CD4-positive, CD25-positive, alpha-beta regulatory T cell (primary cell): ENCODE data around the gene INO80. TPM values are rescaled to one million over a fixed set of nuclear protein-coding genes. Genes with fewer than 3 reads are reported as not detected.

ENCODE experiments used
- ATAC-seq, 2 donors: fragments of 150-1000 bp; cut with Tn5 transposase; one replicate each; pipeline ENCODE4 v1.10.0; 2021; ENCODE audit warnings: low read depth in 2 of 2, moderate number of reproducible peaks in 2 of 2, moderate library complexity in 1 of 2
- DNase-seq, 3 donors: peaks; one replicate each; pipeline versions ENCODE4 v3.0.0 to v3.0.0-alpha.2; 2012 to 2022; ENCODE audit warnings: mixed read lengths in 1 of 3
- H3K27ac ChIP-seq: one replicate; pipeline ENCODE4 v1.7.0; 2013; ENCODE audit warnings: mild to moderate bottlenecking, low read length; ENCODE audit not compliant: insufficient read depth, poor library complexity, severe bottlenecking
- H3K27me3 ChIP-seq: one replicate; pipeline ENCODE4 v1.7.0; 2013; ENCODE audit warnings: low read length; ENCODE audit not compliant: control insufficient read depth, insufficient read depth
- H3K36me3 ChIP-seq: one replicate; pipeline ENCODE4 v1.7.0; 2013; ENCODE audit warnings: mild to moderate bottlenecking, low read length, moderate library complexity; ENCODE audit not compliant: control insufficient read depth, insufficient read depth
- H3K4me1 ChIP-seq: 2 replicates; pipeline ENCODE4 v1.7.0; 2013; ENCODE audit warnings: mild to moderate bottlenecking, low read length; ENCODE audit not compliant: insufficient read depth, control insufficient read depth, poor library complexity, severe bottlenecking
- H3K4me3 ChIP-seq: one replicate; pipeline ENCODE4 v1.7.0; 2013; ENCODE audit warnings: low read depth, mild to moderate bottlenecking, low read length, moderate library complexity
- H3K9me3 ChIP-seq, 2 experiments: 1 replicate in 1 of 2; 2 replicates in 1 of 2; pipeline ENCODE4 v1.7.0; 2013; ENCODE audit warnings: low read length in 2 of 2, mild to moderate bottlenecking in 1 of 2, moderate library complexity in 1 of 2; ENCODE audit not compliant: control insufficient read depth in 2 of 2
- H3K27ac Mint-ChIP-seq, 3 donors: one replicate each; pipeline ENCODE4 v1.8.0; 2020 to 2022; ENCODE audit warnings: mild to moderate bottlenecking in 3 of 3, mixed read lengths in 3 of 3, moderate library complexity in 2 of 3
- H3K27me3 Mint-ChIP-seq: one replicate; pipeline ENCODE4 v1.8.0; 2022; ENCODE audit warnings: mild to moderate bottlenecking, mixed read lengths
- H3K36me3 Mint-ChIP-seq: one replicate; pipeline ENCODE4 v1.8.0; 2020; ENCODE audit warnings: mixed read lengths
- H3K4me1 Mint-ChIP-seq, 4 donors: one replicate each; pipeline ENCODE4 v1.8.0; 2020 to 2022; ENCODE audit warnings: mixed read lengths in 4 of 4, mild to moderate bottlenecking in 1 of 4
- H3K4me3 Mint-ChIP-seq, 4 donors: one replicate each; pipeline ENCODE4 v1.8.0; 2020 to 2022; ENCODE audit warnings: mild to moderate bottlenecking in 4 of 4, mixed read lengths in 4 of 4, moderate library complexity in 3 of 4
- H3K9me3 Mint-ChIP-seq, 7 donors: one replicate each; pipeline ENCODE4 v1.8.0; 2020 to 2022; ENCODE audit warnings: mixed read lengths in 7 of 7, mild to moderate bottlenecking in 3 of 7, moderate library complexity in 2 of 7
- polyA plus RNA-seq, 4 donors: library from polyadenylated mRNA; unstranded; fragments of 300-500 nt; fragmentation: Illumina TruSeq; gene quantifications; one replicate each; pipeline ENCODE4 v1.2.3, GENCODE V29; 2021
- total RNA-seq: library from RNA; stranded (reverse); gene quantifications from one replicate; pipeline ENCODE4 v1.2.3, GENCODE V29; 2022

The INO80 gene
- total and polyA plus RNA-seq, 5 donors from 2014 or later = 3.0 to 36.1 (median 3.8) TPM

DNA sequence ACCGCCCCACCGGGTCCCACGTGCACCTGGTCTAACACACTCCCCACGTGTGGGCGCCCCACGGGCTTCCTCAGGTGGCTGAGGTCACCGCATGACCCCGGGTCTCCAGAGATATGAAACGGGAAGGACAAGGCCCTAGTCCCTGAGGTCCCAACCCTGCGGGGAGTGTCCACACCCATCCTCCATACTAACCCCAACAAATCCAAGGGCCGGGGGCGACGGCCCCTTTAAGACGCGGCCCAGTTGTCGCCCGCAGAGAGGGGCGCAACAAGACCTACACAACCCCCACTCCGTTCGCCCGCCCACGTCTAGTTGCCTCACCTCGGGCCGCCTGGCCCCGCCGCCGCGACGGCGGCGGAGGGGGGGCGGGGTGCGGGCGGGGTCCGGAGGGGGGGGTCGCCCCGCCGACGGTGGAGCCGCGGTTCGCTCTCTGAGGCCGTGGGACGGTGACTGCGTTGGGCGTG lies 396 bp downstream of the INO80 start:
- no peaks in the 10 kb centered on the region for H3K27me3 ChIP-seq
- no peaks in the 10 kb centered on the region for H3K9me3 ChIP-seq
- H3K4me3 ChIP-seq = peak overlapping the region; percentile 90
- Mint-ChIP-seq H3K4me1 (peaks cover 2 to 45% (median 20%) of the 10 kb centered on the region in 4 donors), H3K36me3 (no peaks in the 10 kb centered on the region), H3K27me3 (peaks cover 4% of the 10 kb centered on the region), H3K9me3 (peaks cover 0 to 2% (median 0%) of the 10 kb centered on the region in 7 donors), H3K27ac (peak overlapping the region; percentile 93 to 100 (median 96)), H3K4me3 (peak overlapping the region; percentile 96 to 99 (median 98))
- H3K4me1 ChIP-seq = peaks cover 27% of the 10 kb centered on the region
- H3K27ac ChIP-seq = peak overlapping the region; percentile 92
- DNase-seq (peak; percentile 67 to 83 (median 70)), ATAC-seq (peak; percentile 54 to 59)
- H3K36me3 ChIP-seq = no peaks in the 10 kb centered on the region

DNA sequence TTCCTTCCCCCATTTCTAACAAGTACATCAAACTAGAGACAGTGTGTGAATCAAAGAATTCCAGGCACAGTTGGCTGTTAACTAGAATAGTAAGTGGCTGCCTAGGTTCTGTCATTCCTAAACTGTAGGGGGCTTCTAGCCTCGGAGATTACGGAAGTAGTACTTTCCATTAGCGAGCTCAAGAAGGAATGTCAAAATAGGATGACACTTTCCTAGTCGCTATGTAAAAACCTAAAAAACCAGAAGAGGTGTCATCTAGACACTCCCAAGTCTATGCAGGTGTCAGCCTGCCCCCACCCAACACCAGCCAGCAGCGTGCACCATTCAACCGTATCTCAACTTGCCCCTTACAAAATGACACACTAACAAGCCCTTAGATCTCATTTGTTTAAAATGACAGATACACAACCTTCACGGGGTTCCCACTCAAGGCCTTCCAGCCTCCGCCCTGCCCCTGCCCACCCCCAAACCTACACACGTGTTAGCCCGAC lies 874 bp downstream of the INO80 start:
- Mint-ChIP-seq H3K27ac (peak overlapping the region; percentile 93 to 97 (median 96)), H3K9me3 (peaks cover 0 to 2% (median 0%) of the 10 kb centered on the region in 7 donors), H3K4me1 (peaks cover 2 to 45% (median 20%) of the 10 kb centered on the region in 4 donors), H3K36me3 (no peaks in the 10 kb centered on the region), H3K4me3 (peak overlapping the region; percentile 94 to 98 (median 96)), H3K27me3 (peaks cover 4% of the 10 kb centered on the region)
- H3K4me1 ChIP-seq = peaks cover 30% of the 10 kb centered on the region
- H3K27ac ChIP-seq = peak overlapping the region; percentile 92
- H3K4me3 ChIP-seq = peak overlapping the region; percentile 90
- DNase-seq = no peak
- H3K27me3 ChIP-seq = no peaks in the 10 kb centered on the region
- H3K9me3 ChIP-seq = no peaks in the 10 kb centered on the region
- no peaks in the 10 kb centered on the region for H3K36me3 ChIP-seq
- no peak for ATAC-seq

- no peaks in the 10 kb centered on the region for H3K9me3 Mint-ChIP-seq
- no peak for DNase-seq
- H3K27ac Mint-ChIP-seq = peak overlapping the region in 2 of 3 donors; percentile 27 to 56
Observed at GRCh38 chr15:41106947-41107346, 9.1 kb downstream of the INO80 start.

DNA sequence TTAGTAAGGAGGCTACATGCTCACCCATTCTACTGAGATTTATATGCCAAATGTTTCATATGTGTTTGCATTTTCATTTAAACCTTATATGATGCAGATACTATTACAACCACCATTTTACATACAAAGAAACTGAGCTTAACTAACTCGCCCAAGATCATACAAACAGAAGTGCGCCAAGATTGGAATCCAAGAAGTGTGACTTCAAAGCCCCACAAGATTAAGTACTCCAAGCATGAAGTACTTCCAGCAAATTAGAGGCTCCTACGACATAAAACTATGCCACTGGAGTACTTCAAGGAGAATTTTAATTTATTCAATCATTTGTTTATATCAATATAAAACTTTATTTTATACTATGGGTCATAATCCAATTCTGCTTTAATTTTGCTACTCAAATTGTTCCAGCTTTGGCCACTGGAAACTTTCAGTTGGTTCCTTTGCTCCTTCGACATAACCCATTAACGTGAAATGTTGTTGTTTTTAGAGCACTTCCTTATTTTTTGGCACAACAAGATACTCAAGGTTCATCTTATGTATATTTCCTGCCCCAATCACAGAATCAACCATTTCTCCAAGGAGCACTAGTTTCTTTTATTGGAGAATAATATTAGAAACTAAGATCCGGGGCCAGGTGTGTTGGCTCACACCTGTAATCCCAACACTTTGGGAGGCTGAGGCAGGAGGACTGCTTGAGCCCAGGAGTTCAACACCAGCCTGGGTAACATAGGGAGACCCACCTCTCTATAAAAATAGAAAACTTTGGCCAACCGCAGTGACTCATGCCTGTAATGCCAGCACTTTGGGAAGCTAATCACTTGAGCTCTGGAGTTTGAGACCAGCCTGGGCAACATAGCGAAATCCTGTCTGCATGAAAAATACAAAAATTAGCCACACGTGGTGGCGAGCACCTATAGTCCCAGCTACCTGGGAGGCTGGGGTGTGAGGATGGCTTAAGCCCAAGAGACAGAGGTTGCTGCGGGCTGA lies 10.4 kb downstream of the INO80 start:
- H3K4me1 Mint-ChIP-seq = peaks cover 15 to 32% (median 26%) of the 10 kb centered on the region in 4 donors
- ATAC-seq = no peak

More at GRCh38 chr15:41106947-41107346, 9.1 kb downstream of the INO80 start:
- Mint-ChIP-seq H3K4me1 (peaks cover 10 to 30% (median 24%) of the 10 kb centered on the region in 4 donors), H3K36me3 (peaks cover 10% of the 10 kb centered on the region), H3K4me3 (no peak overlapping the region), H3K27me3 (no peaks in the 10 kb centered on the region)
- Histone ChIP-seq H3K36me3 (no peaks in the 10 kb centered on the region), H3K9me3 (no peaks in the 10 kb centered on the region), H3K27me3 (no peaks in the 10 kb centered on the region), H3K27ac (no peak overlapping the region), H3K4me3 (no peak overlapping the region), H3K4me1 (peaks cover 9% of the 10 kb centered on the region)
- ATAC-seq = no peak

GRCh38 chr15:41104234-41104633 lies 11.8 kb downstream of the INO80 start:
- Mint-ChIP-seq H3K4me1 (peaks cover 15 to 42% (median 27%) of the 10 kb centered on the region in 4 donors), H3K9me3 (no peaks in the 10 kb centered on the region), H3K27ac (no peak overlapping the region), H3K27me3 (no peaks in the 10 kb centered on the region), H3K4me3 (no peak overlapping the region), H3K36me3 (peaks cover 18% of the 10 kb centered on the region)
- Histone ChIP-seq H3K4me3 (no peak overlapping the region), H3K4me1 (no peaks in the 10 kb centered on the region), H3K9me3 (no peaks in the 10 kb centered on the region), H3K36me3 (no peaks in the 10 kb centered on the region), H3K27me3 (no peaks in the 10 kb centered on the region), H3K27ac (no peak overlapping the region)
- no peak for ATAC-seq
- no peak for DNase-seq

More for the DNA sequence above, 10.4 kb downstream of the INO80 start:
- H3K9me3 Mint-ChIP-seq = no peaks in the 10 kb centered on the region
- H3K36me3 Mint-ChIP-seq = peaks cover 14% of the 10 kb centered on the region
- no peak overlapping the region for H3K27ac Mint-ChIP-seq
- Histone ChIP-seq H3K27me3 (no peaks in the 10 kb centered on the region), H3K27ac (no peak overlapping the region), H3K4me3 (no peak overlapping the region), H3K36me3 (no peaks in the 10 kb centered on the region), H3K4me1 (peaks cover 3% of the 10 kb centered on the region), H3K9me3 (no peaks in the 10 kb centered on the region)
- no peak for DNase-seq
- no peak overlapping the region for H3K4me3 Mint-ChIP-seq
- no peaks in the 10 kb centered on the region for H3K27me3 Mint-ChIP-seq

DNA sequence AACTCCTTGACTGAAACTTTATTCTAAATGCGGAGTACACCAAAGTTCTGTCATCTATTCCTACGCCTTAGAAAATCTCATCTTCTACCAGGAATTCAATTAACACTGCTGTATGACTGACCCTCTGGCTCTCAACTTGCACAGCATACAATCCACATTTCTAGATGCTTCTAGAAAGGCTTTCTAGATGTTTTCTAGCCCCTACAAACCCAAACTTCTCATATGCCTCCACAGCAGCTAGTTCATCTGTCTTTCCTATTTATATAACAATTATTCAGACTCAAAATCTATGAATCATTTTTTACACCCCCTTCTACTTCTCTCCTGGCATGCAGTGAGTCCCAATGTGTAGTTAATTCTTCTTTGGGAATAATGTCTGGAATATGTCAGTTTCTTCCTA lies 13.2 kb downstream of the INO80 start:
- Mint-ChIP-seq H3K36me3 (peaks cover 12% of the 10 kb centered on the region), H3K4me3 (no peak overlapping the region), H3K27ac (peak overlapping the region in 1 of 3 donors; percentile 46), H3K27me3 (no peaks in the 10 kb centered on the region), H3K9me3 (no peaks in the 10 kb centered on the region), H3K4me1 (peaks cover 15 to 34% (median 23%) of the 10 kb centered on the region in 4 donors)
- Histone ChIP-seq H3K4me3 (no peak overlapping the region), H3K36me3 (no peaks in the 10 kb centered on the region), H3K4me1 (no peaks in the 10 kb centered on the region), H3K9me3 (no peaks in the 10 kb centered on the region), H3K27me3 (no peaks in the 10 kb centered on the region), H3K27ac (no peak overlapping the region)
- ATAC-seq = no peak
- DNase-seq = no peak

DNA sequence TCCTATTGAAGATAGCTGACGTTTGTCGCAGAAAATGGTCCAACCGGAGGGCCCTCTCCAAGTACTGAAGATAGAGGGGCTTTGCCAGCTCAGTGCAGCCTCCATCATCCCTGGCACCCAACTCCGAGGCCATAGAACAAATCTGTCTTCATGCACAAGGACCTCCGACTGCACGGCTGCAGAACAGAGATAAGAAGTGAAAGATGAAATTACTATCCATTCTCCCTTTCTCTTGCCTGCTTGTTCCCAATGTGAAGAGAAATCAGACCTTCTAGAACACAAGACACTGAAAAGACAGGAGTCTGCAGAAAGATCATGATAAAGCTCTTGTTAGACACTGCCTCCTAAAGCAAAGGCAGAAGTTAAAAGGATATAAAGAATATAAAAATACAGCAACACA lies 19.9 kb downstream of the INO80 start:
- H3K4me1 Mint-ChIP-seq = peaks cover 3 to 13% (median 6%) of the 10 kb centered on the region in 4 donors
- Histone ChIP-seq H3K36me3 (peaks cover 46% of the 10 kb centered on the region), H3K27me3 (no peaks in the 10 kb centered on the region), H3K4me1 (no peaks in the 10 kb centered on the region), H3K27ac (no peak overlapping the region), H3K4me3 (no peak overlapping the region), H3K9me3 (no peaks in the 10 kb centered on the region)
- DNase-seq (no peak), ATAC-seq (no peak)
- no peak overlapping the region for H3K27ac Mint-ChIP-seq
- H3K4me3 Mint-ChIP-seq = no peak overlapping the region
- peaks cover 27% of the 10 kb centered on the region for H3K36me3 Mint-ChIP-seq
- no peaks in the 10 kb centered on the region for H3K27me3 Mint-ChIP-seq
- no peaks in the 10 kb centered on the region for H3K9me3 Mint-ChIP-seq
